ENCODE data around the gene EREG. TPM values are rescaled to one million over a fixed set of nuclear protein-coding genes. Genes with fewer than 3 reads are reported as not detected.
"Not testable (repeated sequence)": the region's sequence is repeated elsewhere in the genome, so short reads cannot be mapped to it uniquely, and the experiment has no call there.

EREG gene
- total RNA-seq, 1 donor from 2014 or later: not detected

DNA sequence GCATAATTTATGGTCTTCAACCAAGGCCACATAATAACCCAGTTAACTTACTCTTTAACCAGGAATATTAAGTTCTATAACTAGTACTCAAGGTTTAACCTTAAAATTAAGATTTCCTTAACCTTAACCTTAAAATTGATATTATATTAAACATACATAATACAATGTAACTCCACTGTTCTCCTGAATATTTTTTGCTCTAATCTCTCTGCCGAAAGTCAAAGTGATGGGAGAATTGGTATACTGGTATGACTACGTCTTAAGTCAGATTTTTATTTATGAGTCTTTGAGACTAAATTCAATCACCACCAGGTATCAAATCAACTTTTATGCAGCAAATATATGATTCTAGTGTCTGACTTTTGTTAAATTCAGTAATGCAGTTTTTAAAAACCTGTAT lies 22.8 kb downstream of the EREG start:
- DNase-seq (ENCODE audit: low read depth): no peak

DNA sequence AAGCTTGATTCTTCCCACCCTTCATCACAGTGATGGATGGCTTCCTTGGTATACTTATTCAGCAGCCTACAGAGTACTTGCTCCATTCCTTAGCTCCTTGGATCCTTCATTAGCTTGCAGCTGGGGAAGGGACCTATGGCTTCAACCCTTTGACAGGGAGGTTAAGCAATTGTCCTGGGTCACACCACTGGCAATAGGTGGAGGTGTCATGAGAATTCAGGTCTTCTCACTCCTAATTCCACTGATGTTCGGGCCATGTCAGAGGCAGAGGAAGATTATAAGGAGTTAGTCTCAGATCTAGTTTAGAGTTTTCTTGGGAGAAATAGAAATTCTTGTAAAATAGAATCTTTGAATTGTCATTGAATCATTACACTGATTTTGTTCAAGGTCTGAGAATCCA lies 24.5 kb downstream of the EREG start:
- DNase-seq (ENCODE audit: low read depth): no peak

DNA sequence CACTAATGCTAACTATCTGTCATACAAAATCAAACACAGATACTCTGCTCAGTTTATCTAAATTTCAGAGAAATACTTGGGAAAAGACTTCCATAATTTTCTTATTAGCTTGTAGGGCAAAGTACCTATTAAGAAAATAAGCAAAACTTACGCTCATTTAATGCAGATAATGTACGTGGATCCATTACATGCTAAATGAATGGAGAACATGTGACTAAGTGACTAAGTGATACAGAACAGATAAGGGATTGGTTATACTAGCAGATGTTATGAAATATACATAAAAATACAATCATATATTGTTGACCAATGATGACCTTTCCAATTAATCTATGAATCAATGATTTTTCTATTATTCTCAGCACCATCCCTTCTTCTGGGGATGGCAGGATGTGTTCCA lies 25.7 kb downstream of the EREG start:
- no peak for DNase-seq (ENCODE audit: low read depth)

DNA sequence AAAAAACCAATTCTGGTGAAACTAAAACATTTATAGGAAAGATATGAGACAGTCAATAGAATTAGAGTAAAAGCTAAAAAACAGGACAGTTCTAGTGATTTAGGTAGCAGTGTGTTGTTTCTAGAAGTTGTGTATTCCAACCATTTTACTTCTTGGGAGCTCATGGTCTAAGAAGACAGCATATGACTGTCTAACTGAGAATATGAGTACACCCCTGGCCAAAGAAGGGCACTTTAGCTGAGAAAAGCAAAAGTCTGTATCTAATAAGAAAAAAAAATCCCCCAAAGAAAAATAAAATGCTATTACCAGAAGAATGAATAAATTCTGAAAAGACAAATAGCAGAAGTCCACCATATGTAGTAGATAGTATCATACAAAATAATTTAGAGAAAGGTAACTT lies 26.4 kb downstream of the EREG start:
- DNase-seq (ENCODE audit: low read depth): no peak

DNA sequence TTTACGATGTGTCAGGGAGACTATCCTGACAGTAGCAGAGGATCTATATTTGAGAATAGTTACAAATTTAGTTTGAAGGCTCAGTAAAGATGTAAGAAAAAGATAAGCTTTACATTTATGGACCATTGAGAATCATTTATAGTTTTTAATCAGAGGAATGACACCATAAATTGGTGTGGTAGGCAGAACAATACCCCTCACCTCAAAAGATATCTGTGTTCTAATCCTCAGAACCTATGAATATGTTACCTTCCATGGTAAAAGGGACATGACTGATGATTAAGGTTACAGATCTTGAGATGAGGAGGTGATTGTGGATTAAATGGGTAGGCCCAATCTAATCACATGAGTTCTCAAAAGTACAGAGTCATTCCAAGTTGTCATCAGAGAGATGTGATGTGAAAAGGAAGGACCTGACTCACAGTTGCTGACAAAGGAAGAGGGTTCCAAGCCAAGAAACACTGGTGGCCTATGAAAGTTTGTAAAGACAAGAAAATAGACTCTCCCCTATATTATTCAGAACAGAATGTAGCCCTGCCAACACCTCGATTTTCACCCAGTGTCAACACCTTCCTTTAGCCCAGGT lies 27.0 kb downstream of the EREG start:
- DNase-seq (ENCODE audit: low read depth): no peak

DNA sequence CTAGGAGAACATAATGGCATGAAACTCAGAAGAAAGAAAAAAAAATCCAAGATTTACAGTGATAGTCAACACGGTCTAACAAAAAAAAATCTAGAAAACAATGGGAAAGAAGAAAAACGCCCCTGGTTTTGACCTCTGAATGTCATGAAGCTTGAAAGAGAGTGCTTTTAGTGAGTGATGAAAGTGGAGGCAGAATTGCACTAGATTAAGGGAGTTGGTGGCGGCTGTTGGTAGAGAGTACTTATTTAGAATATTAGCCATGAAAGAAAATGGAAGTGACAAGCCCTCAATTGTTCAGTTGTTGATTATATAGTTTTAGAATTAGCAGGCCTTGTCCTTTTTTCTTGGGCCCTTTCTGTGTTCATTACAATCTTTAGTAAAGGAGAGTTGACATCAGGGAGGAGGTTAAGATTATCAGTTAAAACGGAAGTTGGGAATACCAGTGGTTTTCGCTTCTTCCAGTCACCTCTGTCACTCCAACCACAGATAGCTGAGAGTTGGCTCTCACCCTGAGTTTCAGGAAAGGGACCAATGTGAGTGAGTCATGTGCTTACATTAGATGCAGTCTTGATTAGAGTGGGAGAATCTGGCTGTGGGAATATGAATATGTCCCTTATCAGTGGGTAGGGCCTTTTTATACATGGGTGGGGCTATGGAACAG lies 29.7 kb downstream of the EREG start:
- DNase-seq (ENCODE audit: low read depth): peak; percentile 64

DNA sequence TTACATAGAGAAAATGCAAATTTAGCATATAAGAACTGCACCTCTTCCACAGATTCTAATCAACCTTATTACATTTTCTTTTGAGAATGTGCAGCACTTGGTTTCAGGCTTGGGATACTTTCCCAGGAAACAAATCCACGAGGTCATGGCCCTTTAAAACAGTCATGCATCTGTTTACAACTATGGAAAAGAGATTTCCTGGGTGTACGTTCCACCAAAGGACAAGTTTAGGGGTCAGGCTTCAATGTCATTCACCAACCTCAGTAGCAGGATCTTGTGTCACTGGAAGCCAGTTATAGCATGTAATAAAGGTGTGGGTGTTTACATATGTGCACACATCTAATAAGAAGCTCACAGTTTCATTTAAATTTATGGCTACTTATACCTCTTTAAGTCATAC lies 30.7 kb downstream of the EREG start:
- DNase-seq (ENCODE audit: low read depth): peak; percentile 9

DNA sequence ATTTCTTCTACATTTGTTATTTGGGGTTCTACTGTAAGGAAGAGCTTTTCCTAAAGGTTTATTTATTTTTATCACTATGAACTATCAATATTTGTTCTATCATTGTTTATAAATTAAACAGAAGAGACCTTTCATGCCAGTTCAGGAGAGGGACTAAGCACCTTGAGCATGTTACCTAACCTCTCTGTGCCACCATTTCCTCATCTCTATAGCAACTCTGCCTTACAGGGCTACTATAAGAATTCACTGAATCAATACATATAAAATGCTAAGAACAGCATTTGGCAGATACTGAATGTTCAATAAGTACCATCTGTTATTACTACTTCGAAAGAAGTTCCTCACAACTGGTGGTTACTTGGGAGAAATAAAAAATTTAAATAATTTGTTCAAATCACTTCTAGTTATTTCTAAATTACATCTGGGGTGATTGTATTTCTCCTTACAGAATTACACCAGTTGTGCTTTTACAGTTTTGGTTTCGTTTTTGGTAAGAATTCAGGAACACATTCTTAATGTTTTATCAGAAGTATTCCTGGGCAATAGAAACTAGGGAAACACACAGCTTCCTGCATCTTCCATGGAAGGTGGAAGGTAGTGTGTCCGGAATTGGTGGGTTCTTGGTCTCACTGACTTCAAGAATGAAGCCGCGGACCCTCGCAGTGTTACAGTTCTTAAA lies 32.9 kb downstream of the EREG start:
- no peak for DNase-seq (ENCODE audit: low read depth)

DNA sequence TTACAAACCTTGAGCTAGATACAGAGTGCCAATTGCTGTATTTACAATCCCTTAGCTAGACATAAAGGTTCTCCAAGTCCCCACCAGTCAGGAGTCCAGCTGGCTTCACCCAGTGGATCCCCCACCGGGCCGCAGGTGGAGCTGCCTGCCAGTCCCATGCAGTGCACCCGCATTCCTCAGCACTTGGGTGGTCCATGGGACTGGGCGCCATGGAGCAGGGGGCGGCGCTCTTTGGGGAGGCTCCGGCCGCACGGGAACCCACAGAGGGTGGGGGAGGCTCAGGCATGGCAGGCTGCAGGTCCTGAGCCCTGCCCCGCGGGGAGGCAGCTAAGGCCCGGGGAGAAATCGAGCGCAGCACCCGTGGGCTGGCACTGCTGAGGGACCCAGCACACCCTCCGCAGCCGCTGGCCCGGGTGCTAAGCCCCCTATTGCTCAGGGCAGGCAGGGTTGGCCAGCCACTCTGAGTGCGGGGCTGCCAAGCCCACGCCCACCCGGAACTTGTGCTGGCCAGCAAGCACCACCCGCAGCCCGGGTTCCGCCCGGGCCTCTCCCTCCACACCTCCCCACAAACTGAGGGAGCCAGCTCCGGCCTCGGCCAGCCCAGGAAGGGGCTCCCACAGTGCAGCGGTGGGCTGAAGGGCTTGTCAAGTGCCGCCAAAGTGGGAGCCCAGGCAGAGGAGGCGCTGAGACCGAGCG lies 34.1 kb downstream of the EREG start:
- not testable (repeated sequence) for DNase-seq (ENCODE audit: low read depth)

DNA sequence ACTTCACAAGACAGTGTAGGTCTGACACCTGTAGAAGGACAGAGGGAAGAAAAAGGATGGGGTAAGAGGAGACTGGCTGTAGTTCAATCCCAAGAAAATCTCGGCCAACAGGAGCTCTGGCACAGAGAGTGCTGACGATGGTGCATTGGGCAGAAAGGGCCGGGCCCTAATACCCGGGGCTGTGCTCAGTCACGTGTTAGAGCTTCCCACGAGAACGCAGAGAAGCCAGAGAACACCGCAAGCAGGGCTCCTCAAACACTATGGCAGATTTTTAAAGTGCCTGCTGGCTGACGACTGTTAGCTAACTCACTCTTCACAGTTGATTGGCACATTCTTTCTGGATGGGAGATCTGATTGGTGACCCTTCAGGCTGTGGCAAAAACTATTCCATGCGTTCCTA lies 35.5 kb downstream of the EREG start:
- DNase-seq (ENCODE audit: low read depth): no peak

DNA sequence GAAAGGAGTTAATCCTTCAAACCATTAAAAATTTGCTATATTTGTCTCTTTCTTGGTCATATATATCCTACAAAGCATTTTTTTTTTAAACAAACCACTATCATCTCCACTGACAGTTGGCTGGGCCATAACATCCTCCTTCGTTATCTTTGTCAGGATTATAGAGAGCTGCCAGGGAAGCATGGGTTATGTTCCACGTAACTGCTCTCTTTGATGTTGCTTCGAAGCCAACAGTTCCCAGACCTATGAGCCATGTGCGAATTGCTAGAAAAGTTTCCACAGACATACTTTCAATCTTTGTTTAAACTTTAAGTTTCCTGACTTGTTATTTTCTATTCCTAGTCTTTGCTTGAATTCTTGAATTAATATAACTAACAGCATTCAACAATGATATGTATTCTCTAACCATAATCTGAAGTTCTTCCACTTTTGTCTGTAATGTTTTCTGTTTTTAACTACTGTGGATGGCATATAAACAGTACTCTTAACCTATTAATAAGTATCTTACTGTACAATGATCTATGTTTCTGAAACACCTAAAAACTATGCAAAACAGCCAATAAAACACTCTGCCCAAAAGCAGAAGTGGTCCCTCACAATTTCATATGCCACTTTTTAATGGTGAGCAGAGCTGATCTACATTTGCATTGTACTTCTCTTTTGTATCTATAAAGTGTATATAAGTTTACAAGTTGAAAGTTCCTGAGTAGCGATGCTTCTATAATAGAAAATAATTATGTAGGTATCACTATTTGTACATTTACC lies 37.9 kb downstream of the EREG start:
- DNase-seq (ENCODE audit: low read depth): no peak

DNA sequence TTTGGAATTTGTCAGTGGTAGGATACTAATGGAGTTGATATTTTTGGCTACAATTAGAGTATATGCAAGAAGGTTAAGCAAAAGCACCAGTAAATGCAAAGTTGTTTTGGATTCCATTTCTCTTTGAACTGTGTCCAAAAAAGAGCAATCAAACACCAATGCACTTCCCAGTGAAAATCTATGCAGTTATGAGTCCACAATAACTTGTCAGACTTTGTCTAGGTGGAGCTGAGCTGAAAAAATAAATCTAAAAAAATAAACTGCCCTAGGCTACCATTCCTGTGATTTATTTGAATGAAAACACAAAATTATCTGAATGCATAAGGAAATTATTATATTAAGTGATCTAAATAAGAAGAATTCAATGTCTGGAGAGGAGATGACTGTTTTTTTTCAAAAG lies 42.9 kb downstream of the EREG start:
- no peak for DNase-seq (ENCODE audit: low read depth)

DNA sequence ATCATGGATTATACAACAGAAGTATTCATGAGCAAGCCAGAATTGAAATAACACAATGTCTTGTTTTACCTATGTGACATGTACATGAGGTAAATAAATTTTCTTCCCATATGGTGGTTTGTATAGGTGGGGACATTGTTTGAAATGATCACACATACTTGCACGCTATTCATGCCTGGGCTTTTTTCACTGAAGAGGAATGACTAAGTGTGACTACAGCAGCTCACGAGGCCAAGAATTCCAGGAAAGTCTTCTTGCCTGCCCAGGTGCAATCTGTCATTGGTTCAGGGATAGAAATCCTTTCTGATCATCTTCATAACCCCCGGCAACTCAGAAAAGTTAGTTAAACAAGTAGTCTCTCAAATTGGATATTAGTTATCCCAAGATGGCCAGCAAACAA lies 43.7 kb downstream of the EREG start:
- DNase-seq (ENCODE audit: low read depth): no peak

DNA sequence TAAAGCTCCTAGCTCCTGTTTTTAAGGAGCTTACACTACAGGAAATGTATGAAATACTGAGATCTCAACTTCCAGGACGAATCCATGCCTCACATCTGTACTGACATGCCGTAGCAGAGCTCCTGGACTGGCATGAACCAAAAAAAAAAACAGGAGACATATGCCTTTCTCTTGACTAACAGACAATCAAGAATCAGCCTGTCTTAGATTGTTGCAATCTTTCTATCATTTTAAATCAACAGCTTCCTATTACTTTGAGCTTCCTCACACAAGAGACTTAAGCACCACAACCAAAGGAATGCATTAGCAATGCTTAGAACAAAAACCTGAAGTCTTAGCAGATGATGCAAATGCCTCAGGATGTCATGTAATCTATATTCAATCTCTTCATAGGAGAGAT lies 45.3 kb downstream of the EREG start:
- no peak for DNase-seq (ENCODE audit: low read depth)

DNA sequence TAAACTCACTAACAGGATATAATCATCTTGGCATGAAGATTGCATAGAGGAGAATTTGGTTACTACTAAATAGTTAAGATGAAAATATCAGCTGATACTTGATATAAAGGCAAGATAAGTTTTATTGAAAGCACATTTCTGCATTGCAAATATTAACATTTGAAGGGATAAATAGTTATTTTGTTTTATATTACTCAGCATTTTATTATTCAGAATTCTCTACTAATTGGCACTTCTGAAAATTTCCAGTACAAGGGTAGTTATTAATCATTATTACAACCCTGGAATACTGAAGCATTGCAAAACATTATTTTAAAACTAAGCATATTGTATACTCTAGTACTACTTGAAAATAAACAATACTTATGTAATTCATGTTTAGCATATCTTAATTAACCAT lies 47.3 kb downstream of the EREG start:
- DNase-seq (ENCODE audit: low read depth): no peak

DNA sequence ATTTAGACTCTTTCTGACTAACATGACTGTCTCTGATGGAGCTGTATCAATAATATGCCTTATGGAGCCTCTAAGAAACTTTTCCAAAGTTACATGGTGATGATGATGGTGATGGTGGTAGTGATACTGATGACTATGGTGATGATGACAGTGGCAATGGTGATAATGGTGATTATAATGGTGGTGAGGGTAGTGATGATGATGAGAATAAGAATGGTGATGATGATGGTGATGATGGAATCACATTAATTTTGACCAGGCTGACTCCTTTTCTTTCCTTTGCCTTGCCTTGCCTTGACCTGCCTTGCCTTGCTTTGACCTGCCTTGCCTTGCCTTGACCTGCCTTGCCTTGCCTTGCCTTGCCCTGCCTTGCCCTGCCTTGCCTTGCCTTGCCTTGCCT lies 48.3 kb downstream of the EREG start:
- no peak for DNase-seq (ENCODE audit: low read depth)

DNA sequence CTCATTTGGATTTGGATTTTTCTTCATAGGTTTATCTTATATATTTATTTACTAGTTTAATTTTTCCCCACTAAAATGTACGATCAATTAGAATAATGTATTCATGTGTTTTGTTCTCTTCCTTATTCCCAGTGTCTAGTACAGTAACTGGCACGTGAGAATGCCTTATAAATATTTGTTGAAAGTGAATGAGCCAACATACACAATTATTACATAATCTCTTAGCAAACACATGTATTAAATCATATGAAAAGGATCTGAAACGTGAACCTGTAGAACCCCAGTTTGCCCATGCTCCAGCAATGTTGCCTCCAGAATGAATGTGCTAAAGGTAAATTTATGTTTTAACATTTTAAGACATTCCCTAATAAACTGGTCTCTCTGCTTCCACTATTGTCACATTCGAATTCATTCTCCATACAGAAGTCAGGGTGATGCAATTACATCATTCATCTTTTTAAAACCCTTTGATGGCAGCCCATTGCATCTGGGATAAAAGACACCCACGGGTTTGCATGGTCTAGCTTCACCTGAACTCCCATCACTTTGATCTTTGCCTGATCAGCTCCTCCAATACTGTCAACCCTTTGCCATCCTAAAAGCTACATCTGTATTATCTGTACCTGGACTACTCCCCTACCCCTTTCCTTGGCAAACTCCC lies 49.3 kb downstream of the EREG start:
- DNase-seq (ENCODE audit: low read depth): no peak

DNA sequence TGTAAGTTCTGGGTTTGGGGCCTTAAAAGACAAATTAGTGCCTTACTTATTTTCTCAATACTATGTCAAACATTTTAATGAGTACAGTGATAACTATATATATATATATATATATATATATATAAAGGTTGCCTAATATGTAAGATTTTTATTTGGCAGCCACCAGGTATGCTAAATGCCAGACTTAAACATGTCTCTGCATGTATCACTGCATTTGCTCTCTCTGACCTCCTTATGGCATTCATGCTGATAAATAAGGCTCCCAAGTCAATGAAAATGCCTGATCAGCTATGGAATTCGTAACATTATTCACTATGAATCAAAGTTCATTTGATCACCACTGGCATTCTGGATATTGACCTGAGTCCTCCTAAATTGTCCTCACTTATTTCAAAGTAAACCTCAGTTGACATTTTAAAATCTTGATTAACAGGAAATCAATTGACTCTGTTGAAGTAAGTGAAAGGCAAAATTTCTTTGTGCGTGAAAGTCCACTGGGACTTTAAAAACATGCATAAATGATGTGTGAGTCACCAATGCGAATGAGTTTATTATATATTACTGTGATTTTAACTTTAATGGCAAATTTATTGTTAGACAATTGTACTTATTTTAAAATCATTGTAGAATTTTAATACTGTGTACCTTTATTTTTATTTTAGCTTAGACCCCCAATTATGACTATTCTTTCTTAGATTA lies 50.8 kb downstream of the EREG start:
- DNase-seq (ENCODE audit: low read depth): no peak

DNA sequence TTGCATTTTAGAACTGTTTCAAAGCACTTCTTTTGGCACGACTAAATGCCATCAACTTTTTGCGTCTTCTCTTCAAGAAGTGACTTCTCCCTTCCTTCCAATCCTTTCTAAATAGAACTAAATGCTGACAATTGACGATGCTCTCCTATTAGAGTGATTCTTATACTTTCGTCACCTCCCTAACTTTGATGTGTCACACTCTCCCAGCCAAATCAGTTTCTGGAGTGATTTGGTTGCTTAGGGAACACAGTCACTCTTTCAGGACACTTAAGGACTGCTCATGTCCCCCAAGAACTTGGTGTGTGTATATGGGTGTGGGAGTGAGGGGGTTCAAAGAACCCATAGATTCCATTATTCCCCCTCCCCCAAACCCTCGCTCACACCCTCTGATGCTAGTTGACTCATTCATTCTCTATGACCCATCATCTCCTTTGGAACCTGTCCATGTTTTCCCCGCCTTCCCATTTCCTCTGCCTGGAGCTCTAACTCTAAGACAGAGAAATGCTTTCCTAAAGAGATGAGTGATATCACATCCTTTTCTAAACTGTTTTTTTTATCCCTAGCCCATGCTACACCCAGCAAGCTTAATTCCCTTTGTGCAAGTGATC lies 53.2 kb downstream of the EREG start:
- peak; percentile 59 for DNase-seq (ENCODE audit: low read depth)

DNA sequence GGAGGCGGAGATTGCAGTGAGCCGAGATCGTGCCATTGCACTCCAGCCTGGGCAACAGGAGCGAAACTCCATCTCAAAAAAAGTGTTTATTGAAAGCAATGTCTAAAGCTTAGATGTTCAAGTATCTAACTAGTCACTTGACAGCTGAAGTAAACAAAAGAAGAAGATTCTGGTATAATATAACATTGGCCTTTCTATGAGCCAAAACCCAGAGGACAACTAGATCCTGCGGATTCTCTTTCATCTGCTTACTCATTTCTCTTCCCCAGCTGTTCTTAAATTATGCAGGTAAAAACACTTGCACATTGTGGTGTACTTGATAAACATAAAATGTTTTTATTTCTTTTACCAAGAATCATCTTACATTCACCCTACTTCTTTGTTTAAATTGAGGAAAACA lies 55.9 kb downstream of the EREG start:
- DNase-seq (ENCODE audit: low read depth): no peak
